IMR-90 (cell line): ENCODE data around the gene BZW2. TPM values are rescaled to one million over a fixed set of nuclear protein-coding genes. Genes with fewer than 3 reads are reported as not detected.

Experiments
- ATAC-seq: fragments of 200-7000 bp; cut with Tn5 transposase; 2 replicates; pipeline ENCODE4 v1.9.1; 2020; ENCODE audit warnings: low read depth, mild to moderate bottlenecking, moderate library complexity
- BruUV-seq: library from RNA; stranded (reverse); fragments of 400-500 nt; replicated peaks from 2 replicates; lab custom pipeline; 2021; lab: Mats Ljungman, UMichigan
- CTCF ChIA-PET: fragments of 300-600 bp; formaldehyde crosslinking; extraction: SDS; loops from one replicate; lab custom pipeline; 2021; ENCODE audit warnings: antibody characterized with exemption; lab: Yijun Ruan, JAX
- POLR2A ChIA-PET: fragments of 300-600 bp; sonication (Branson Sonifier 250); formaldehyde crosslinking; loops from one replicate; lab custom pipeline; 2022; ENCODE audit warnings: antibody characterized with exemption; ENCODE audit not compliant: unreplicated experiment; lab: Charles Lee
- DNase-seq: peaks from one replicate; pipeline ENCODE4 v3.0.0; 2013
- H2AFZ ChIP-seq: replicated peaks from 2 replicates; pipeline ENCODE3; 2013; ENCODE audit warnings: low read length, mild to moderate bottlenecking; ENCODE audit not compliant: poor library complexity
- H2AK5ac ChIP-seq: 2 replicates; pipeline ENCODE4 v1.6.1; 2013; ENCODE audit warnings: low read depth, low read length, inconsistent platforms
- H2AK9ac ChIP-seq: replicated peaks from 2 replicates; pipeline ENCODE3; 2013; ENCODE audit warnings: mild to moderate bottlenecking, low read depth, low read length, moderate library complexity; ENCODE audit not compliant: poor library complexity
- H2BK120ac ChIP-seq: 2 replicates; pipeline ENCODE4 v1.6.1; 2013; ENCODE audit warnings: low read depth, low read length, inconsistent platforms
- H2BK15ac ChIP-seq: 3 replicates; pipeline ENCODE4 v1.6.1; 2013; ENCODE audit warnings: low read depth, low read length, inconsistent platforms
- H2BK20ac ChIP-seq: 2 replicates; pipeline ENCODE4 v1.6.1; 2013; ENCODE audit warnings: low read depth, mild to moderate bottlenecking, inconsistent platforms, low read length, moderate library complexity
- H2BK5ac ChIP-seq: 2 replicates; pipeline ENCODE4 v1.6.1; 2013; ENCODE audit warnings: mild to moderate bottlenecking, low read depth, low read length, inconsistent platforms; ENCODE audit not compliant: poor library complexity, severe bottlenecking
- H3K14ac ChIP-seq: replicated peaks from 2 replicates; pipeline ENCODE4 v1.6.1; 2013; ENCODE audit warnings: low read depth, low read length, inconsistent platforms
- H3K18ac ChIP-seq: 2 replicates; pipeline ENCODE4 v1.6.1; 2013; ENCODE audit warnings: low read depth, low read length, control low read depth
- H3K23ac ChIP-seq: 2 replicates; pipeline ENCODE4 v1.6.1; 2013; ENCODE audit warnings: low read depth, low read length, inconsistent platforms
- H3K27ac ChIP-seq: 2 replicates; pipeline ENCODE4 v1.5.1; 2013; ENCODE audit warnings: mild to moderate bottlenecking, control low read depth, low read length; ENCODE audit not compliant: insufficient read depth
- H3K27me3 ChIP-seq: 2 replicates; pipeline ENCODE4 v1.6.1; 2013; ENCODE audit warnings: low read length; ENCODE audit not compliant: control insufficient read depth, insufficient read depth
- H3K36me3 ChIP-seq: 2 replicates; pipeline ENCODE4 v1.6.1; 2013; ENCODE audit warnings: low read length, mixed read lengths; ENCODE audit not compliant: control insufficient read depth, insufficient read depth
- H3K4ac ChIP-seq: 2 replicates; pipeline ENCODE4 v1.6.1; 2013; ENCODE audit warnings: low read depth, low read length, inconsistent platforms
- H3K4me1 ChIP-seq: 2 replicates; pipeline ENCODE4 v1.6.1; 2013; ENCODE audit warnings: low read length, mixed read lengths; ENCODE audit not compliant: control insufficient read depth, insufficient read depth
- H3K4me2 ChIP-seq: 2 replicates; pipeline ENCODE4 v1.6.1; 2013; ENCODE audit warnings: low read depth, mild to moderate bottlenecking, control low read depth, low read length, moderate library complexity
- H3K4me3 ChIP-seq: 2 replicates; pipeline ENCODE4 v1.5.1; 2013; ENCODE audit warnings: low read depth, mild to moderate bottlenecking, control low read depth, low read length, moderate library complexity; ENCODE audit not compliant: insufficient read depth
- H3K56ac ChIP-seq: 2 replicates; pipeline ENCODE4 v1.6.1; 2013; ENCODE audit warnings: low read length, inconsistent platforms; ENCODE audit not compliant: insufficient read depth; ENCODE audit errors: extremely low read depth
- H3K79me1 ChIP-seq, 2 experiments: 2 replicates each; pipeline ENCODE4 v1.6.1; 2013; ENCODE audit warnings: low read length in 2 of 2, inconsistent platforms in 1 of 2, low read depth in 1 of 2
- H3K9ac ChIP-seq: 2 replicates; pipeline ENCODE4 v1.6.1; 2013; ENCODE audit warnings: low read depth, low read length, control low read depth
- H3K9me1 ChIP-seq: 2 replicates; pipeline ENCODE4 v1.6.1; 2013; ENCODE audit warnings: low read length, inconsistent platforms; ENCODE audit not compliant: insufficient read depth
- H3K9me3 ChIP-seq: 2 replicates; pipeline ENCODE4 v1.6.1; 2013; ENCODE audit warnings: low read length; ENCODE audit not compliant: control insufficient read depth, insufficient read depth
- H4K20me1 ChIP-seq: 2 replicates; pipeline ENCODE4 v1.6.1; 2013; ENCODE audit warnings: low read length, inconsistent platforms; ENCODE audit not compliant: insufficient read depth
- H4K5ac ChIP-seq: 2 replicates; pipeline ENCODE4 v1.6.1; 2013; ENCODE audit warnings: mild to moderate bottlenecking, low read depth, low read length, control low read depth
- H4K8ac ChIP-seq, 2 experiments: 2 replicates each; pipeline ENCODE4 v1.6.1; 2013; ENCODE audit warnings: low read depth in 2 of 2, low read length in 2 of 2, control low read depth in 1 of 2, inconsistent platforms in 1 of 2
- H4K91ac ChIP-seq: 2 replicates; pipeline ENCODE4 v1.6.1; 2013; ENCODE audit warnings: low read depth, low read length, inconsistent platforms; ENCODE audit not compliant: insufficient read depth
- BHLHE40 ChIP-seq: fragments of 150-350 bp; IDR thresholded peaks from 2 replicates; pipeline ENCODE4 v1.6.1; 2016; ENCODE audit warnings: mild to moderate bottlenecking, low read depth, low read length
- CEBPB ChIP-seq: IDR thresholded peaks from 2 replicates; pipeline ENCODE4 v1.6.1; 2012; ENCODE audit warnings: low read depth, low read length, improper control_type of control experiment
- FOS ChIP-seq: fragments of 150-350 bp; IDR thresholded peaks from 2 replicates; pipeline ENCODE4 v1.6.1; 2016; ENCODE audit warnings: low read depth, low read length
- MAFK ChIP-seq: IDR thresholded peaks from 2 replicates; pipeline ENCODE4 v1.6.1; 2012; ENCODE audit warnings: low read depth, low read length, improper control_type of control experiment
- MAZ ChIP-seq: IDR thresholded peaks from 2 replicates; pipeline ENCODE4 v1.6.1; 2012; ENCODE audit warnings: low read depth, mild to moderate bottlenecking, low read length, improper control_type of control experiment, moderate library complexity, borderline replicate concordance
- MXI1 ChIP-seq: IDR thresholded peaks from 2 replicates; pipeline ENCODE4 v1.6.1; 2012; ENCODE audit warnings: low read depth, mild to moderate bottlenecking, low read length, moderate library complexity, borderline replicate concordance
- POLR2A ChIP-seq: IDR thresholded peaks from 2 replicates; pipeline ENCODE4 v1.6.1; 2012; ENCODE audit warnings: mild to moderate bottlenecking, low read depth, low read length
- RAD21 ChIP-seq: IDR thresholded peaks from 2 replicates; pipeline ENCODE4 v1.6.1; 2012; ENCODE audit warnings: low read length, improper control_type of control experiment
- SMC3 ChIP-seq: fragments of 150-350 bp; IDR thresholded peaks from 2 replicates; pipeline ENCODE4 v1.6.1; 2016; ENCODE audit warnings: low read depth, mild to moderate bottlenecking, antibody characterized with exemption, low read length, moderate library complexity
- WGBS, 2 experiments: methylation state at CpG; one replicate each; pipeline versions ENCODE4 v1.1.5 to v1.1.7; 2013; ENCODE audit warnings: missing lambda C conversion rate in 2 of 2; ENCODE audit not compliant: insufficient read length in 1 of 2; ENCODE audit errors: extremely low coverage in 2 of 2; 5-methylcytosine and 5-hydroxymethylcytosine counted together
- dilution Hi-C: fragments of 300-500 bp; cut with HindIII; formaldehyde crosslinking; loops from one replicate; pipeline ENCODE4 v1.14.3; 2018; ENCODE audit warnings: low sequenced_read_pairs; ENCODE audit not compliant: unreplicated experiment
- in situ Hi-C: fragments of 300-500 bp; cut with MboI; formaldehyde crosslinking; loops from 3 replicates; pipeline ENCODE4 v1.14.3; 2019; ENCODE audit warnings: low sequenced_read_pairs, inconsistent platforms, mixed read lengths
- intact Hi-C: fragments of 100-400 bp; cut with micrococcal nuclease; formaldehyde crosslinking; loops from 2 replicates; pipeline ENCODE4 v1.10.0; 2022
- polyA plus RNA-seq, 3 experiments: library from polyadenylated mRNA; depleted of rRNA; stranded (reverse); fragments of >200 nt; gene quantifications; 2 replicates each; pipeline ENCODE4 v1.2.3, GENCODE V29; 2012; ENCODE audit warnings: low replicate concordance in 1 of 3
- total RNA-seq: library from RNA; depleted of rRNA; stranded (reverse); fragments of >200 nt; gene quantifications from 2 replicates; pipeline ENCODE4 v1.2.3, GENCODE V29; 2012
- TF ChIP-seq, protein P1 (sequence below): conservative IDR thresholded peaks from 2 replicates; pipeline ENCODE4 v1.5.1; 2012; ENCODE audit warnings: mild to moderate bottlenecking, low read depth, low read length, improper control_type of control experiment
- TF ChIP-seq, protein P2 (sequence below): fragments of 150-350 bp; IDR thresholded peaks from 2 replicates; pipeline ENCODE4 v1.6.1; 2017; ENCODE audit warnings: mild to moderate bottlenecking, antibody characterized with exemption, low read length, low read depth
- TF ChIP-seq, protein P3 (sequence below): fragments of 150-350 bp; IDR thresholded peaks from 2 replicates; pipeline ENCODE4 v1.6.1; 2016; ENCODE audit warnings: low read depth, mild to moderate bottlenecking, low read length, moderate library complexity, borderline replicate concordance

BZW2 gene
- total and polyA plus RNA-seq, 2 of the 4 experiments (the other 2 are of a cell fraction), result 58.1 to 92.9 TPM

DNA sequence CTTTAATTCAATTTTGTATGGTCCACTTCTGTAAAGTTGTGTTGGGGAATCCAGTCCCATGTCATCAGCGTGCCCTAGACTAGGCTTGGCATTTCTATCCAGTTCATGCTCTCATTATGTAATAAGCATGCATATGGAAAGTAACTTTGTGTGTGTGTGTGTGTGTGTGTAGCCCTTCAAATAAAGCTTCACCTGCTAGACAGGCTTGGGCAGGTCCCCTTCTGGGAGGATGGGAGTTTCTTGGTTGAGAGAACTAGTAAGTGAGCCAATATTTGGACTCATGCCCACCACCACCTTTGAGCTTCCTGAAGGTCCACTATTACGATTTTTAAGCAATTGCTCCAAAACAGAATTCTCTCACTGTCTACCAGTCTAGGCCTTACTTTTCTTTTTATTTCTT lies 6.9 kb downstream of the BZW2 start:
- H2BK5ac ChIP-seq, result no peak overlapping the region
- H3K4me1 ChIP-seq, result peaks cover 6% of the 10 kb centered on the region
- H2BK120ac ChIP-seq, result no peak overlapping the region
- in situ Hi-C loops, result no loop called here
- ChIA-PET POLR2A (no interaction called here), CTCF (interaction anchor here (0.6 kb wide), 1 partner anchor 17 kb away, joined by 3 read pairs; no protein-coding TSS in a partner anchor)
- H3K27me3 ChIP-seq, result no peaks in the 10 kb centered on the region
- H4K5ac ChIP-seq, result no peak overlapping the region
- TF ChIP-seq BHLHE40 (no peak), CEBPB (no peak), SMC3 (no peak), FOS (no peak), MAZ (no peak), MAFK (no peak), POLR2A (no peak), RAD21 (no peak), MXI1 (no peak)
- TF ChIP-seq, protein P1, sequence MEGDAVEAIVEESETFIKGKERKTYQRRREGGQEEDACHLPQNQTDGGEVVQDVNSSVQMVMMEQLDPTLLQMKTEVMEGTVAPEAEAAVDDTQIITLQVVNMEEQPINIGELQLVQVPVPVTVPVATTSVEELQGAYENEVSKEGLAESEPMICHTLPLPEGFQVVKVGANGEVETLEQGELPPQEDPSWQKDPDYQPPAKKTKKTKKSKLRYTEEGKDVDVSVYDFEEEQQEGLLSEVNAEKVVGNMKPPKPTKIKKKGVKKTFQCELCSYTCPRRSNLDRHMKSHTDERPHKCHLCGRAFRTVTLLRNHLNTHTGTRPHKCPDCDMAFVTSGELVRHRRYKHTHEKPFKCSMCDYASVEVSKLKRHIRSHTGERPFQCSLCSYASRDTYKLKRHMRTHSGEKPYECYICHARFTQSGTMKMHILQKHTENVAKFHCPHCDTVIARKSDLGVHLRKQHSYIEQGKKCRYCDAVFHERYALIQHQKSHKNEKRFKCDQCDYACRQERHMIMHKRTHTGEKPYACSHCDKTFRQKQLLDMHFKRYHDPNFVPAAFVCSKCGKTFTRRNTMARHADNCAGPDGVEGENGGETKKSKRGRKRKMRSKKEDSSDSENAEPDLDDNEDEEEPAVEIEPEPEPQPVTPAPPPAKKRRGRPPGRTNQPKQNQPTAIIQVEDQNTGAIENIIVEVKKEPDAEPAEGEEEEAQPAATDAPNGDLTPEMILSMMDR, result no peak
- TF ChIP-seq, protein P2, sequence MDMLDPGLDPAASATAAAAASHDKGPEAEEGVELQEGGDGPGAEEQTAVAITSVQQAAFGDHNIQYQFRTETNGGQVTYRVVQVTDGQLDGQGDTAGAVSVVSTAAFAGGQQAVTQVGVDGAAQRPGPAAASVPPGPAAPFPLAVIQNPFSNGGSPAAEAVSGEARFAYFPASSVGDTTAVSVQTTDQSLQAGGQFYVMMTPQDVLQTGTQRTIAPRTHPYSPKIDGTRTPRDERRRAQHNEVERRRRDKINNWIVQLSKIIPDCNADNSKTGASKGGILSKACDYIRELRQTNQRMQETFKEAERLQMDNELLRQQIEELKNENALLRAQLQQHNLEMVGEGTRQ, result no peak
- TF ChIP-seq, protein P3, sequence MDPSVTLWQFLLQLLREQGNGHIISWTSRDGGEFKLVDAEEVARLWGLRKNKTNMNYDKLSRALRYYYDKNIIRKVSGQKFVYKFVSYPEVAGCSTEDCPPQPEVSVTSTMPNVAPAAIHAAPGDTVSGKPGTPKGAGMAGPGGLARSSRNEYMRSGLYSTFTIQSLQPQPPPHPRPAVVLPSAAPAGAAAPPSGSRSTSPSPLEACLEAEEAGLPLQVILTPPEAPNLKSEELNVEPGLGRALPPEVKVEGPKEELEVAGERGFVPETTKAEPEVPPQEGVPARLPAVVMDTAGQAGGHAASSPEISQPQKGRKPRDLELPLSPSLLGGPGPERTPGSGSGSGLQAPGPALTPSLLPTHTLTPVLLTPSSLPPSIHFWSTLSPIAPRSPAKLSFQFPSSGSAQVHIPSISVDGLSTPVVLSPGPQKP, result no peak
- no peak overlapping the region for H3K56ac ChIP-seq
- no peak overlapping the region for H3K14ac ChIP-seq
- no peaks in the 10 kb centered on the region for H3K36me3 ChIP-seq
- H3K4ac ChIP-seq, result no peak overlapping the region
- BruUV-seq, result no TSS peak
- H3K18ac ChIP-seq, result no peak overlapping the region
- no peaks in the 10 kb centered on the region for H3K9me3 ChIP-seq
- no peak overlapping the region for H4K8ac ChIP-seq
- ATAC-seq (no peak), DNase-seq (no peak)
- peaks cover 10% of the 10 kb centered on the region for H3K9me1 ChIP-seq
- no peak overlapping the region for H3K23ac ChIP-seq
- no peak overlapping the region for H2BK20ac ChIP-seq
- WGBS, 2 experiments, result no CpG with 5 or more reads among the region's 2 CpGs
- no peak overlapping the region for H2AK9ac ChIP-seq
- H3K79me1 ChIP-seq, result peaks cover 31 to 63% of the 10 kb centered on the region in 2 experiments
- H3K27ac ChIP-seq, result no peak overlapping the region
- no peak overlapping the region for H2AFZ ChIP-seq
- no peak overlapping the region for H2AK5ac ChIP-seq
- peaks cover 12% of the 10 kb centered on the region; the same call in 1 of the 2 replicates for H4K20me1 ChIP-seq
- intact Hi-C loops, result no loop called here
- H2BK15ac ChIP-seq, result no peak overlapping the region
- no peak overlapping the region for H3K4me2 ChIP-seq
- no peak overlapping the region for H4K91ac ChIP-seq
- dilution Hi-C loops, result no loop called here
- H3K4me3 ChIP-seq, result no peak overlapping the region
- H3K9ac ChIP-seq, result no peak overlapping the region
